Activated naive CD4-positive, alpha-beta T cell treated with Interleukin-2 at 50 U/mL for 16 hours (primary cell): Measurements from ENCODE around the gene SLC2A1.
A peak's percentile ranks its signal among the peaks of the same experiment; 100 is the strongest.

ENCODE experiments used
- DNase-seq: peaks from one replicate; pipeline ENCODE4 v3.0.0-alpha.2; 2020

The SLC2A1 gene

DNA sequence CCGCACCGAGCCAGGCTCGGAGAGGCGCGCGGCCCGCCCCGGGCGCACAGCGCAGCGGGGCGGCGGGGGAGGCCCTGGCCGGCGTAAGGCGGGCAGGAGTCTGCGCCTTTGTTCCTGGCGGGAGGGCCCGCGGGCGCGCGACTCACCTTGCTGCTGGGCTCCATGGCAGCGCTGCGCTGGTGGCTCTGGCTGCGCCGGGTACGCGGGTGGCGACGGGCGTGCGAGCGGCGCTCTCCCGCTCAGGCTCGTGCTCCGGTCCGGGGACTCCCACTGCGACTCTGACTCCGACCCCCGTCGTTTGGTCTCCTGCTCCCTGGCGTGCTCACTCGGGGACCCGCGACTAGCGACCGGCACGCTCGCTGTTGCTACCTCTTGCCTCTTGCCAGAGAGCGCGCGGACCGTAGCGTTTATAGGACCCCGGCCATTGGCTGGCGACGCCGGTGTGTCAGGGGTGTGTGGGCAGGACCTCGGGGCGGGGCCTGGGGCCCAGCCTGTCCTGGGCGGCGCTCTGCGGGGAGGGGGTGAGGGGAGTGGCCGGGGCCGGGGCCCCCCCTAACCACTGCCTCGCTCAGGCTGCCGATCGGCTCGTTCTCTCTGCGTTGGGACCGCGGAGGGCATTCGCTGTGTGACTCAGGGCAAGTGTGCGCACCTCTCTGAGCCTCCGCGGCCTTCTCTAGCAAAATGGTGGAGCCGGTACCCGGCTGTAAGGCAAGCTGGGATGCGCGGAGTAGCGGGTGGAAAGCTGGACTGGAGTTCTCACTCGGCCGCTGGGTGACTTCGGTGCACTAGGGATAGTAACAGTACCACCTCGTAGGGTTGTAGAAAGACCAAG lies at the start of gene SLC2A1:
Gene SLC2A1, minus strand, starts transcription at position 381 of the 832 bp plus-strand sequence. Its CDS starts 217 bp downstream, at position 164.
- peak; percentile 97 for DNase-seq

DNA sequence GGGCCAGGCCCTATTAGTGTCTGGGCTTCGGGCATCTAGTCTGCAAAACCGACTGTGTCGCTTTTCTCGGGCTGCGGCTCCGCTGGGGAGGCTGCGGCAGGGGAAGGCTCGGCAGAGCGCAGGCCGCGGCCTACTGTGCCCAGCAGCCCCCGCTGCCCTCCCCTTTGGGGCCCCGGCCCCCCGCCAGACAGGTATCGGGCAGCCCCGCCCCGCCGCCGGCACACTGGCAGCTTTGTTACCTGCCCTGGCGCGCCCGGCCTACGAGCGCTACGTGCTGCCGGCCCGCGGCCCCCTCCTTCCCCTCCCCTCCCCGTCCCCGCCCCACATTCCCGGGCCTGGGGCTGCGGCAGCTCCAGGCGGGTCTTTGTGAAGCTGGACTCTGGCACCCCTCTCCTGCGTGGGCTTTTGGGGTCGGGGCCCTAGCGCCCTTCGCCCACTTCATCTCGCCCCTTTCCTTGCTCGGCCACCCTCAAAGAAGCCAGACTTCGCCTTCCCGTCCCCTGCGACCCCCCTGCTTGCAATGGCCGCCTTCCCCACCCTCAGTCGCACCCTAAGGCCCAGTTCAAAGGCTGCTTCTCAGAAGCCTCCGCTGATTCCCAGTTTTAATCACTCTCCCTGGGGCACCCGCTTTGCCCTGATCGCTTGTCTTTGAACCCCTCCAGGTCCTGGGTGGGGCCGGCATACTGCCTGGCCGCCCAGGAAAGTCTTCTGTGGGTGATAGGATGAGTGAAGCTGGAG lies 48.9 kb upstream of the SLC2A1 start:
- DNase-seq = no peak

DNA sequence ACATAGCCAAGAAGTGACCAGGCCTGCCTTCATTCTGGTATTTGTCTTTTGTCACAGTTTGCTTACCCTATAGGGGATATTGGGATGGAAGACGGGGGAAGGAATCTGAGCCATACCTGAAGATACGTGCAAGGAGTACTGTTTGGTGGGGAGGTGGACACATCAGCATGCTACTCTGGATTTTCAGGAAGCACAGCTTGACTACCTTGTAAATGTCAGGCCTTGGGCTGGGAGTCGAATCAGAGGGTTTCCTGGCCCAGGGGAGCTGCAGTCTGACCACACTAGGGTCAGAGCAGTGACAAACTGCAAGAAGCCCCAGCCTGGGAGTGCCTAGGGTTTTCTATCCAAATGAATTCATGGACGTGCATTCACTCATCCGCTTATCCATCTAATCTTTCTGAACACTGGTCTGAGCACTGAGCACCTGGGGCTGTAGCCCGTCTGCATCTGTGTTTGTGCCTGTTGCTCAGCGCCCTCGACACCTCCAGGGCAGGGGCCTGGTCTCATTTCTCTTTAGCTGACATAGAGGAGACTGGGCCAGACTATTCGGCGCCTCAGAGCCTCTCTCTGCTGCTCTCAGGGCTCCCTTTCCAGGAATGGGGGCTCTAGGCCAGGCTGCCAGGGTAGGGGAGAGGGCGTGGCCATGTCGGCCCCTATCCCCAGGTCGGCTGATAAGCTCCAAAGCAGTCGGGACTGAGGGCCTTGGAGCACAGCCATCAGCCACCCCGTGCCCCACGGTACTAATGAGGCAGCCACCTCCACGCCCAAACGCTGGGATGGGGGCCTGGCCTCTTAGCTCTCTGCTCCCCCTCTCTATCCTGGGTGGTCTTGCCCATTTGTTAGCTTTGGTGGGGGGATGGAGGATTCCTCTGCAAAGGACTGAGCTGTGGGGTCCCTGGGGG lies 47.0 kb upstream of the SLC2A1 start:
- no peak for DNase-seq

DNA sequence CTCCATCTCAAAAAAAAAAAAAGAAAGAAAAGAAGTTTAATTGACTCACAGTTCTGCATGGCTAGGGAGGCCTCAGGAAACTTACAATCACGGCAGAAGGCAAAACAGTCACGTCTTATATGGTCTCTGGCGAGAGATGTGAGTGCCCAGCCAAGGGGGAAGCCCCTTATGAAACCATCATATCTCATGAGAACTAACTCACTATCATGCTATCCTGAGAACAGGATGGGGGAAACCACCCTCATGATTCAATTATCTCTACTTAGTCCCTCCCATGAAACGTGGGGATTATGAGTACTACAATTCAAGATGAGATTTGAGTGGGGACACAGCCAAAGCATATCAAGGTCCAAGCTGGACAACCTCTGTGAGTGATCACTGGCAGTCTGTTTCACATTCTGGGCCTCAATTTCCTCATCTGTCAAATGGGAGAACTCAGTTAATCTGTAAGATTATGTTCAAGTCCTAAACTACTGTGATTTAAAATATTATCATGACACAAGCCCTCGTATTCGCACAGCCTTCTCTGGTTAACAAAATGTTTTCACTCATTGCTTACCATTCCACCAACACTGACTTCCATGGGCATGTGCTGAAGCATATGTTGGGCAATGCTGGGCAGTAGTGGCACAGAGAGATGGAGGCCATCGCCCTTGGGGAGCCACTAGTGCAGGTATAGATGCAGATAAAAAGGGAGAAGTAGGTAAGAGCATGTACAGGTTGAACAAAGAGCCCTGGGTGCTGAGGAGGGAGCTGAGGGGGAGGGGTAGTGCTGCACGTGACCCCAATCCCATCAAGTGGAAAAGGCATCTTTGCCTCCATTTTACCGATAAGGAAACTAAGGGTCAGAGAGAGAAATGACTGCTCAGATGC lies 46.2 kb upstream of the SLC2A1 start:
- DNase-seq = no peak

DNA sequence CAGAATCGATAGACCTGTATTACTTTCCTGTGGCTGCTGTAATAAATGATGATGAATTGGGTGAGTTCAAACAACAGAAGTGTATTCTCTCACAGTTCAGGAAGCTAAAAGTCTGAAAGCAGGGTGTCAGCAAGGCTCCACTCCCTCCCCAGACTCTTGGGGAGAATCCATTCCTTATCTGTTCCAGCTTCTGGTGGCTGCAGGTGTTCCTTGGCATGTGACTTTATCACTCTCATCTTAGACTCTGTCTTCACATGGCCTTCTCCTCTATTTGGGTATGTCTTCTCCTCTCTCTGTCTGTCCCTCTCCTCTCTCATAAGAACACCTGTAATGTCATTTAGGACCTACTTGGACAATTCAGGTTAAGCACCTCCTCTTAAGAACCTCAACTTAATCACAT lies 44.1 kb upstream of the SLC2A1 start:
- DNase-seq = no peak

DNA sequence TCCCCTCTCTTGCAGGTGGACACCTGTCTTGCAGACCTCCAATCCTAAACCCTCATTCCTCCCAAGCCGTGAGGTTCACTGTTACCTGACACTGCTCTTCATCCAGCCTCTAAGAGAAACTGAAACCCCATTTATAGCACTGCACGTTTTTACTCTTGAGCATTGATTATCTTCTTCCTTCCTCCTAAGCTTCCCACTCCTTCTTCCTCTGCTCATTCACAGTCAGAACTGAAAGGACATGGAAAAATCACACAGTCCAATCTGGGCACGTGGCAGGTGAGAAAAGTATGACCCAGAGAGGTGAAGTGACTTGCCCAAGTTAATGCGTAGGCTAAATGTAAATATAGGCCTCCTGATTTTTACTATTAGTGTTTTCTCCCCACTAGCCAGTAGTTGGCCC lies 43.4 kb upstream of the SLC2A1 start:
- no peak for DNase-seq

DNA sequence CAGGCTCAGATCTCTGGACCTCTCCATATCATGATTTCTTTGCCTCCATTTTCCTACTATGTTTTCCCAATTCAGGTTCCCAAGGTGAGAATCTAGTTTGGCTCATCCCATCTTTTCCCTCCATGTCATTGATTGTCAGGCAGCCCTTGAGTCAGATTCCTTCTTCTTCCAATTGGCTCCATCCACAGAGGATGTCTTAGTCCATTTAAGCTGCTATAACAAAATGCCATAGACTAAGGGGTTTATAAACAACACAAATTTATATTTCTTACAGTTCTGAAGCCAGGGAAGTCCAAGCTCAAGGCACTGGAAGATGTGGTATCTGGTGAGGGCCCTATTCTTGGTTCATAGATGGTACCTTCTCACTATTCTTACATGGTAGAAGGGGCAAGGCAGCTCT lies 42.8 kb upstream of the SLC2A1 start:
- no peak for DNase-seq

DNA sequence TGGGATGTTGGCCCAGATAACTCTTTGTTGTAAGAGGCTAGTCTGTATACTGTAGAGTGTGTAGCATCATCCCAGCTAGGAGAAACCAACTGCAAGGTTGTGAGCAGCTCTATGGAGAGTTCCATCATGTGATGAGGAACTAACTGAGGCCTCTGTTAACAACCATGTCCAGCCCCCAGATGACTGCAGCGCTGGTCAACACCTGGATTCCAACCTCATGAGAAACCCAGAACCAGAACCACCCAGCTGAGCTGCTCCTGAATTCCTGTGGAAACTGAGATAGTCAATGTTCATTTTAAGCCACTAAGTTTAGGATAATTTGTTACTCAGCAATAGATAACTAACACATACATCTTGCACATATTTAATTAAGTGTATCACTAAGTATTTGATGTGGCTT lies 41.6 kb upstream of the SLC2A1 start:
- no peak for DNase-seq

DNA sequence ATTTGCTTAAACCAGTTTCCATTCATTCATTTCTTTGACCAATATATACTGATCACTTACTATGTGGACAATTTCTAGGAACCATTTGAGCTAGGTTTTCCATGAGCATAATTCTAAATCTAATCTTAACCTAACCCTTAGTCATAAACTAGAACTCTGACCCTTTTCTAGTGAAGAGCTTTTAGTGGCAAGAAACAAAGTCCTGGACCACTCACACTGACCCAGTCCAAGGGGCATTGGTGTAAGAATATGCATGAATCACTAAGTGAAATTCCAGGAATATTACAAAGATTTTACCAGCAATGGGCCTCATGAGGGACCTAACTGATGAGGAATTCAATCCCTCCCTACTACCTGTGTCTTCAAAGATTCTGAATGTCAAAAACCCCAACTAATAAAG lies 40.6 kb upstream of the SLC2A1 start:
- DNase-seq = no peak

DNA sequence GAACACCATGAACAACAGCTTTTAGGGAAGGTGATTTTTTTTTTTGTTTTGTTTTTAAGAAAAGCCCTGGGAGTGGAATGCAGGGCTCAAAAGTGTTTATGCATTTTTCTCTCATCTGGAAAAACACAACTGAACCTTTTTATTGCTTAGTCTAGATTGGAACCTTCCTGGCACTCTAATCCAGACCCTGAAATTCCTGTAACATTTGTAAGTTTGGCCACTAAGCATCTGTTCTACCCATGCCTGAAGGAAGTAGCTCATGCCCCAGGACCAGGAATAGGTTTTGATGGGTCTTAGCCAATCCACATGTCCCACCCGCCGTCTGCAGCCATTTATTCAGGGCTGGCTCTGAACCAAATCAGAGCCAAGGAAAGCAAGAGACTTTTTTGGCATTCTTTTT lies 39.7 kb upstream of the SLC2A1 start:
- DNase-seq = no peak

DNA sequence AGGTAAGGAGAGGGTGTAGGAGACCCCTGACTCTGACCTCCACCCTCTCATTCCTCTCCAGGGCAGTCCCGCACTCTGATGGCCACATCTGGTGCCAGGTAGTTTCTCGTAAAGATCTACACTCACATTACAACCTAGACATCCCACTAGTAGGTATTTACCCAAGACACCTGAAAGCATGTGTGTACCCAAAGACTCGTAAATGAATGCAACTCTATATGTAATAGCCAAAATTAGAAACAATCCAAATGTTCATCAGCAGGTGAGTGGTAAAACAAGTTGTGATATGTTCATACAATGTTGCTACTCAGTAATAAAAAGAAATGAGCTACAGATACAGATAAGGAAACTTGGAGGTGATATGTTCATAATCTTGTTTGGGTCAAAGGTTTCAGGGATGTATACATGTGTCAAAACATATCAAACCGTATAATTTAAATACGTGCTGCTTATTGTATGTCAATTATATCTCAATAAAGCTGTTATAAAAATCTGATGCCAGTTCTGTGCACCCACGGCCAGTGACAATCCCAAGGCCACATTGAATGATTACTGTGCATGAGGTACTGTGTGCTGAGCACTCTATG lies 37.8 kb upstream of the SLC2A1 start:
- DNase-seq = no peak

DNA sequence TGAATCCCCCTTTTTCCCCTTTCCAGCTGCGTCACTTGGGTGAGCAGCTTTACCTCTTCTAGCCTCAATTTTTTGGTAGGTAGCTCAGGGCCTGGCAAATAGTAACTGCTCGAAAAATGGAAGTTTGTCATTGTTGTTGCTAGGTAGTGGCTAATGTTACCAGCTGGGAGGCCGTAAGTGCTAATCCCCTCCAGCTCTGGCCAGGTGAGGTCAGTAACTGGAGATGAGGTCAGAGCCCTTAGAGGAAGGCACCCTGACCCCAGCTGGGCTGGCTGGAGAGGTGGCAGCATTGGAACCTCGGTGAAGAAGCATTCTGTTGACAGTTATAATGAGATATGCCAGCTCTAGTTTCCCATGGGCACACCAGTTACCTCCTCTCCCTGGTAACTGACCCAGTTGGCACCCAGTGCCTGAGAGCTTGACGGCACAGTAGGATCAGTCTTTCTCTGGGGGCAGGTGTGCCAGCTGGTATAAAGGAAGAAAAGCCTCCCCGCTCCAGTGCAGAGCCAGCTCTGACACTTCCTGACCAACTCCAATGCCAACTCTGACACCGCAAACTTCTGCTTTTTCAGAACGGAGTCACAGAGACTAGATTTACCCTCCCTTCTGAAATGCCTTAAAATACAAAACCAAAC lies 35.0 kb upstream of the SLC2A1 start:
- DNase-seq = no peak

DNA sequence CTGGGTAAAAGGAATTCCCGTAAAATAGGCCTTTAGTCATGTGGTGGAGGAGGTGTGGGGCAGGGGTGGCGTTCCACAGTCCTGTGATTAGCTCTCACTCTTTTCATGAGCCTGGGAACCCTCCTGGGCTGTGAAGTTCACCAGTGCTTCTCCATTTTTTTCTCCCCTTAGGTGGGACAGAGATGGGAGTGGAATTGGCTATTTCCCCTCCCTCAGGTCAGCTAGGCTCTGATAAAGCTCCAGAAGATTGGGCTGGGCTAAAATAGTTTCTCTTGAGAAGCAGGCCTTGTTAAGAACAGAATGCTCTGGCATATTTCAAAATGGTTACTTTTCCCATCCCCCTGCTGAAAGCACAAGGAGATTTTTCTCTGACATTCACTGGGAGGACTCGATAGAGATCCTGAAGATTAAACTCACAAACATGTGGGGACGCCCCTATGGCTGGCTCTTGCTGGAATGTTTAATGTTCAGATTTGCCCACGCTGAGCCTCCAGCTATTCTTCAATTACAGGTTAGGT lies 33.4 kb upstream of the SLC2A1 start:
- no peak for DNase-seq

DNA sequence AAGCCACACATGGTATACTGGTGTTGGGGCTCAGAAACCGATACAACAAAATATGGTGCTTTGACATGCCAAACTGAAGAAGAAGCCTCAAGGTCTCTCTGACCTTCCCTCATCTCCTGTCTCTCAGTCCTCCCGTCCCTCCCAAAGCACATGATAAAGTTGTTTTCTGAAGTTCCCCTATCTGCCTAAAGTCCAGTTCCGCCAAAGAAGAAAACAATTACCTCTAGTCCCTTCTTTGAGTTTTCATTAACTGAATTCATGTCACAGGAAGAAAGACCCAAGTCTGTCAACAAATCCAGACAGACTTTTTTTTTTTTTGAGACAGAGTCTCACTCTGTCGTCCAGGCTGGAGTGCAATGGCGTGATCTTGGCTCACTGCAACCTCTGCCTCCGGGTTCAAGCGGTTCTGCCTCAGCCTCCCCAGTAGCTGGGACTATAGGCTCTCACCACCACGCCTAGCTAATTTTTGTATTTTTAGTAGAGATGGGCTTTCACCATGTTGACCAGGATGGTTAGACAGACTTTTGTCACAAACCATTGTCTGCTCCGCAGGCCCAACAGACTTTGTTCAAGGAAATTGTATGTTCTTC lies 32.2 kb upstream of the SLC2A1 start:
- DNase-seq = no peak

DNA sequence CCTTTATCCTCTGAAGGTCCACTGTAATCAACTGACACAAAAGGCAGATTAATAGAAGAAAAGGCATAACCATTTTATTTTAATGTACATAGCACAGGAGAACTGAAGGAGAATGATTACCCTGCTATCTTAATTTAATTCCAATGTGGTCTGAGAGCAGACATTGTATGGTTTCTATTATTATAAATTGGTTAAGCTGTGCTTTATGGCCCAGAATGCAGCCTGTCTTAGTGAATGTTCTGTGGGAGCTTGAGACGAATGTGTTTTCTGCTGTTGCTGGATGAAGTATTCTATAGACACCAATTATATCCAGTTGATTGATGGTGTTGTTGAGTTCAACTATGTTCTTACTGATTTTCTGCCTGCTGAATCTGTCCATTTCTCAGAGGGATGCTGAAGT lies 25.0 kb upstream of the SLC2A1 start:
- DNase-seq = no peak

DNA sequence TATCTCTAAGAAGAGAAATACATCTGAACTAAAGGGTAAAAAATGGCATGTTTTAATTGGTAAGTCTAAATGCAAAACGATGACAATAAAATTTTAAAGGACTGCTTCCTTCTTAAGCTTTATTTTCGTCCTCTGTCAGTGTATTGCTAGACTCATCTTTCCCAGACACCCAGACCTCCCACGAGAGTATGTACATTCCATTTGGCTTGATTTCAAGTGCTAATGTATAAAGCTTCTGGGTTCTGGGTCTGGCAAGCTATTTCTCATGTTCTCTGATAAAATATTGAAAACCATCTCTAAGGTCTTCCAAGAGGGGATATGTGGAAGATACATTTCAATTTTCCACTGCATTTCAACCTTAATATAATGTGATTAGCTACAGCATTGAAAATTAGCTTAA lies 24.6 kb upstream of the SLC2A1 start:
- no peak for DNase-seq

DNA sequence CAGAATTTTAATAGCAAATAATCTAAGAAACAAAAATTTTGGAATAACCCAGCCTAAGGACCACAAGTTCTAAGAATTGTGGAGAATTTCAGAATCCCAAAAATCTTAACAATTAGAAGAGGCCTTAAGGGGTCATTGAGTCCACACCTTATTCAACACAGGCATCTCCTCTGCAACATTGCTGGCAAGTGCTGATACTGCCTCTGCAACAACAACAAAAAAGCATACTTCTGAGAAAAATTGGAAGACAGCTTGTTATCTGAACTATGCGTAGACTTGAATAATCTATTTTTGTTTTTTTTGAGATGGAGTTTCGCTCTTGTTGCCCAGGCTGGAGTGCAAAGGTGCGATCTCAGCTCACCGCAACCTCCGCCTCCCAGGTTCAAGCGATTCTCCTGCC lies 24.0 kb upstream of the SLC2A1 start:
- DNase-seq = no peak

DNA sequence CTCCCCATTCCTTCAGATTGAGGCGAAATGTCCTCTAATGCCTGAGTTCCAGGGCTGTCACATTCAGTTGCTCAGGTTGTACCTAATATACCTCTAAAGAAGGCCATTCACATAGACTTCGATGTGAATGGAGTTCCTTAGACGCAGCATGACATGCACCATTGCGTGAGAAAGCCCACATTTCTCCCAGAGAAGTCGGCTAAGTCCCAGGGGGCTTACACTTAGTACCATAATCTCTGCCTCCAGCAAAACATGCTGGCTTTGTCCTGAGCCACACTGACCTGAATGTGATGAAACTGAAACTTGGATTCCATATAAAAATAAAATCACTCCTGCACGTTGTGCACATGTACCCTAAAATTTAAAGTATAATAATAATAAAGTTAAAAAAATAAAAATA lies 23.2 kb upstream of the SLC2A1 start:
- DNase-seq = no peak

DNA sequence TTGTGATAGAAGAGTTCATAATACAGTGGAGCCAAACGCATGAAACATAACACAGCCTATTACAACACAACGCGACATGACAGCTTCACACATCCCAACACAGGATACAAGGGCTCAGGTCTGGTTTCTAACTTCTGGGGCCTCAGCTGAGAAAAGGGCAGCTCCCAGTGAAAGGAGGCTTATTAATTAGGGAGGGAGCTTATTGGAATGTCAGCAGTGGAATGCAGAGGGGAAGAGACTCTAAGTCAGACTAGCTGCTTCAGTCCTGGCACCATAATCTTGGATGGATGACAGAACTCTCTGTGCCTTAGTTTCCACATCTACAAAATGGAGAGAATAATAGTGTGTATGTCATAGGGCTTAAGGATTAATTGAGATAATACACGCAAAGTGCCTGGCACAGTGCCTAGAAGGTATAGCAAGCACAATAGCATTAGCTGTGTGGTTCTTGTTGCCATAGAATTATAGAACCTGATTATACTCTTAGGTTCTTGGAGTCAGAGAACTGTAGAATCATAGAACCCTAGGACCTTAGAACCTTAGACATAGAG lies 22.7 kb upstream of the SLC2A1 start:
- DNase-seq = no peak
